Stimulated activated CD8-positive, alpha-beta memory T cell treated with anti-CD3 and anti-CD28 coated beads, Interleukin-2, amount 100 ng/mL, for 1 hour (primary cell): ENCODE data around the gene CAPN3.
"Not testable (repeated sequence)": the region's sequence is repeated elsewhere in the genome, so short reads cannot be mapped to it uniquely, and the experiment has no call there.

Source experiments
- DNase-seq, 2 donors: peaks; one replicate each; pipeline ENCODE4 v3.0.0-alpha.2; 2020; ENCODE audit warnings: low read depth in 2 of 2

CAPN3 gene

GRCh38 chr15:42359249-42359648 lies at the start of gene CAPN3:
Gene CAPN3 (plus strand): TSS chr15:42359501. CDS start chr15:42359806, 305 bp downstream.
- DNase-seq: no peak

GRCh38 chr15:42313463-42313862 lies 45.8 kb upstream of the CAPN3 start:
- no peak for DNase-seq

GRCh38 chr15:42314818-42315217 lies 44.5 kb upstream of the CAPN3 start:
- DNase-seq: no peak

GRCh38 chr15:42315521-42315920 lies 43.8 kb upstream of the CAPN3 start:
- no peak for DNase-seq

GRCh38 chr15:42316282-42316805 lies 43.0 kb upstream of the CAPN3 start:
- DNase-seq: not testable (repeated sequence)

- DNase-seq: no peak
Observed at GRCh38 chr15:42319206-42319605, 40.1 kb upstream of the CAPN3 start.

GRCh38 chr15:42324308-42324707 lies 35.0 kb upstream of the CAPN3 start:
- DNase-seq: no peak

GRCh38 chr15:42329161-42329560 lies 30.1 kb upstream of the CAPN3 start:
- DNase-seq: no peak

GRCh38 chr15:42329992-42330391 lies 29.3 kb upstream of the CAPN3 start:
- DNase-seq: no peak

GRCh38 chr15:42331235-42331634 lies 28.1 kb upstream of the CAPN3 start:
- DNase-seq: no peak

GRCh38 chr15:42332331-42332730 lies 27.0 kb upstream of the CAPN3 start:
- no peak for DNase-seq

- no peak for DNase-seq
Observed at GRCh38 chr15:42335074-42335473, 24.2 kb upstream of the CAPN3 start.

- not testable (repeated sequence) for DNase-seq
Observed at GRCh38 chr15:42336650-42337049, 22.7 kb upstream of the CAPN3 start.

GRCh38 chr15:42337104-42337503 lies 22.2 kb upstream of the CAPN3 start:
- not testable (repeated sequence) for DNase-seq

- no peak for DNase-seq
Observed at GRCh38 chr15:42338500-42338899, 20.8 kb upstream of the CAPN3 start.

- DNase-seq: no peak
Observed at GRCh38 chr15:42343596-42344232, 15.6 kb upstream of the CAPN3 start.

GRCh38 chr15:42344763-42345162 lies 14.5 kb upstream of the CAPN3 start:
- no peak for DNase-seq

GRCh38 chr15:42345504-42345903 lies 13.8 kb upstream of the CAPN3 start:
- DNase-seq: no peak

- DNase-seq: no peak
Observed at GRCh38 chr15:42348083-42348482, 11.2 kb upstream of the CAPN3 start.

GRCh38 chr15:42349186-42349585 lies 10.1 kb upstream of the CAPN3 start:
- no peak for DNase-seq

- DNase-seq: no peak
Observed at GRCh38 chr15:42352401-42352800, 6.9 kb upstream of the CAPN3 start.

- DNase-seq: no peak
Observed at GRCh38 chr15:42353061-42353460, 6.2 kb upstream of the CAPN3 start.

GRCh38 chr15:42354824-42355223 lies 4.5 kb upstream of the CAPN3 start:
- DNase-seq: no peak

GRCh38 chr15:42355291-42355690 lies 4.0 kb upstream of the CAPN3 start:
- no peak for DNase-seq
